IPS DF 6.9 (cell line): Measurements from ENCODE around the gene BAG1.

Experiments used
- DNase-seq: peaks from one replicate; pipeline ENCODE4 v3.0.0-alpha.2; 2013; ENCODE audit warnings: low read depth, low spot score
- H3K27ac ChIP-seq: one replicate; pipeline ENCODE4 v1.5.1; 2013; ENCODE audit warnings: low read length, control low read depth
- H3K27me3 ChIP-seq: 2 replicates; pipeline ENCODE4 v1.6.1; 2013; ENCODE audit warnings: mild to moderate bottlenecking, low read length; ENCODE audit not compliant: control insufficient read depth, insufficient read depth
- H3K36me3 ChIP-seq: 2 replicates; pipeline ENCODE4 v1.6.1; 2013; ENCODE audit warnings: low read length; ENCODE audit not compliant: control insufficient read depth, insufficient read depth
- H3K4me1 ChIP-seq: 2 replicates; pipeline ENCODE4 v1.6.1; 2013; ENCODE audit warnings: low read length; ENCODE audit not compliant: control insufficient read depth, insufficient read depth
- H3K4me3 ChIP-seq: 2 replicates; pipeline ENCODE4 v1.5.1; 2013; ENCODE audit warnings: mild to moderate bottlenecking, low read length
- H3K9me3 ChIP-seq: 2 replicates; pipeline ENCODE4 v1.6.1; 2013; ENCODE audit warnings: low read length, inconsistent platforms; ENCODE audit not compliant: control insufficient read depth, insufficient read depth
- WGBS: extraction: QIAGEN DNeasy Blood & Tissue Kit; methylation state at CpG from one replicate; pipeline ENCODE4 v1.1.7; 2013; ENCODE audit warnings: mixed read lengths, missing lambda C conversion rate; ENCODE audit not compliant: insufficient read length, insufficient coverage; 5-methylcytosine and 5-hydroxymethylcytosine counted together

BAG1 gene

GRCh38 chr9:33260372-33260771 is 4.1 kb downstream of the BAG1 start:
- DNase-seq, result no peak
- WGBS, result no CpG with 5 or more reads among the region's 1 CpG
- Histone ChIP-seq H3K4me1 (peaks cover 4% of the 10 kb centered on the region; the same call in 1 of the 2 replicates), H3K4me3 (no peak overlapping the region), H3K27ac (no peak overlapping the region), H3K27me3 (no peaks in the 10 kb centered on the region), H3K36me3 (peaks cover 20% of the 10 kb centered on the region), H3K9me3 (no peaks in the 10 kb centered on the region)

DNA sequence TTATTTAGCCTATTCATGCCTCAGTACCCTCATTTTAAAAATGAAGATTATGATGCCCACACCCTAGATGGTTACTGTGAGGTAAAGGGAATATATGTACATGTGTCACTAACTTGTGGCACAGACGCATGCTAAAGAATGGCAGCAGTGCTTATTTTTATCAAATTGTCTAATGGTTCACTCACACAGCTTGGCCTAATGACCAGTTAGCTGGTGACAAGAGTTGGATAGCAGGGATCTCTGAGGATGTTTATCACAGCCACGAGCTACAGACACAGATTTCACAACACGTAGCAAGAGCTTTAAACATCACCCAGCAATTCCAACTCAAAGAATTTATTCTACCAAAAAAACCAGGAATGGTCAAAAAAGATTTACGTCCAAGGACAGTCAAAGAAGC is 7.2 kb downstream of the BAG1 start:
- H3K27ac ChIP-seq, result no peak overlapping the region
- no peaks in the 10 kb centered on the region for H3K9me3 ChIP-seq
- H3K27me3 ChIP-seq, result no peaks in the 10 kb centered on the region; the same call in 1 of the 2 replicates
- WGBS, result no CpG with 5 or more reads among the region's 4 CpGs
- H3K4me1 ChIP-seq, result no peaks in the 10 kb centered on the region
- peaks cover 33% of the 10 kb centered on the region for H3K36me3 ChIP-seq
- DNase-seq, result no peak
- H3K4me3 ChIP-seq, result no peak overlapping the region

GRCh38 chr9:33256236-33256635 is 8.3 kb downstream of the BAG1 start:
- peaks cover 33% of the 10 kb centered on the region for H3K36me3 ChIP-seq
- no CpG with 5 or more reads among the region's 2 CpGs for WGBS
- H3K4me1 ChIP-seq, result no peaks in the 10 kb centered on the region
- no peaks in the 10 kb centered on the region for H3K9me3 ChIP-seq
- DNase-seq, result no peak
- no peak overlapping the region for H3K27ac ChIP-seq
- H3K4me3 ChIP-seq, result no peak overlapping the region
- H3K27me3 ChIP-seq, result no peaks in the 10 kb centered on the region; the same call in 1 of the 2 replicates

- no peak for DNase-seq
- 100% methylated on average over 2 of the region's 4 CpGs for WGBS
- H3K27ac ChIP-seq, result no peak overlapping the region
- H3K4me3 ChIP-seq, result no peak overlapping the region
- no peaks in the 10 kb centered on the region for H3K9me3 ChIP-seq
- peaks cover 33% of the 10 kb centered on the region for H3K36me3 ChIP-seq
- H3K27me3 ChIP-seq, result no peaks in the 10 kb centered on the region; the same call in 1 of the 2 replicates
- H3K4me1 ChIP-seq, result no peaks in the 10 kb centered on the region
Observed at GRCh38 chr9:33255471-33255870, 9.0 kb downstream of the BAG1 start.

DNA sequence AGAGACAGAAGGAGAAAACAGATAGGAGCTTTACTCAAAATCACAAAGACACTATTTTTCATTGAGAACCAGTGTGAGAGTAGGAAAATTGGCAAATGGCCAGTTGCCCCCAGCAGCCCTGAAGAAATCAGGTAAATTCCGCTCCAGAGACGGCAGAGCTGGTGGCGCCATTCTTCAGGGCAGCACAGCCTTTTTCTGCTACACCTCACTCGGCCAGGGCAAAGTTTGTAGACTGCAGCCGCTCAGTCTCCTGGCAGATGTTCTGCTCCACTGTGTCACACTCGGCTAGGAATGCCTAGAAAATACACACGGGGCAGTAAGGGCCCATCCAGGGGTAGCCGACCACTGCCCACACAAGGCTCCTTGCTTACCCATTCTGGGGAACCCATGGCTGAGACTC is 9.5 kb downstream of the BAG1 start:
- H3K36me3 ChIP-seq, result peaks cover 31% of the 10 kb centered on the region
- no peaks in the 10 kb centered on the region for H3K9me3 ChIP-seq
- DNase-seq, result no peak
- no peak overlapping the region for H3K27ac ChIP-seq
- no CpG with 5 or more reads among the region's 8 CpGs for WGBS
- H3K4me3 ChIP-seq, result no peak overlapping the region
- no peaks in the 10 kb centered on the region; the same call in 1 of the 2 replicates for H3K27me3 ChIP-seq
- H3K4me1 ChIP-seq, result no peaks in the 10 kb centered on the region

DNA sequence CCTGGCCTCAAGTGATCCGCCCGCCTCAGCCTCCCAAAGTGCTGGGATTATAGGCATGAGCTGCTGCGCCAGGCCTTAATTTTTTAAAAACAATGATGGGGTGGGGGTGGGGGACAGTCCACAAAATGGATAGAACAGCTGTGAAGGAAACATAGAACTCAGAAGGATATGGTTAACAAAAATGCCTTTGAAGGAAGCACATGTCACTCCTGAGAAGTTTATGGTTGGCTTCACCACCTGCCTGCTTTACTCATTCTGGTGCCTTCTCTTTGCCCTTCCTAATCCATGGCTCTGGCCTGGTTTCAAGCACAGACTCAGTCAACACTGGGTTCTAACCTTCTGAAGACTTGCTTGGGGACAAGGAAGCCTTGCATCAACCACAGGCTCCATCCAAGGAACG is 10.3 kb downstream of the BAG1 start:
- Histone ChIP-seq H3K4me3 (no peak overlapping the region), H3K27me3 (no peaks in the 10 kb centered on the region; the same call in 1 of the 2 replicates), H3K27ac (no peak overlapping the region), H3K4me1 (no peaks in the 10 kb centered on the region), H3K36me3 (peaks cover 26% of the 10 kb centered on the region), H3K9me3 (no peaks in the 10 kb centered on the region)
- WGBS, result no CpG with 5 or more reads among the region's 4 CpGs
- DNase-seq, result no peak

DNA sequence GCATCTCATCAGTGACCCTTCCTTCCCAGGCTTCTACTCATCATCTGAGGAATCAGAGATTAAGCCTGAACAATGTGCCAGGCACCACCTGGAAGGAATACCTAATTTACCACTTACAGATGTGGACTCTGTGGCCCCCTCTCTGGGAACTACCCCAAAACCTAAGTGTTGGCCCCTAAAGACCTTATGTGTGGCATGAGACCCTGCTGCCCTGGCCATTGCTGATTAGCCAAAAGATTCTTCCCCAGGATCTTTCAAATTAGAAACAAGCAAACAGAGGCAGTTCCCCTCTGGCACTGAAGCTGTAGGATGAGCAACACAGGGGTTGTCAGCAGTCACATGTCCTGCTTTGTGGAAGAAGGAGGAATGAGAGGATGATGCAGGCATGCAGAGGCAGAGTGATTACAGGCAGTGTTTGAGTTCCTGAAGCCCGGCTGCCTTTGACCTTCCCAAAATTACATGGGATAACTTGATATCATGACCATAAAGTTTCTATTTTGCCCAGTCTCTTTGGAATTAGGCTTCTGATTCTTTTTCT is 14.0 kb downstream of the BAG1 start:
- no CpG with 5 or more reads among the region's 1 CpG for WGBS
- no peak for DNase-seq
- no peaks in the 10 kb centered on the region for H3K9me3 ChIP-seq
- no peaks in the 10 kb centered on the region for H3K4me1 ChIP-seq
- no peak overlapping the region for H3K4me3 ChIP-seq
- H3K27me3 ChIP-seq, result no peaks in the 10 kb centered on the region; the same call in 1 of the 2 replicates
- H3K27ac ChIP-seq, result no peak overlapping the region
- peaks cover 14% of the 10 kb centered on the region for H3K36me3 ChIP-seq

GRCh38 chr9:33249983-33250382 is 14.5 kb downstream of the BAG1 start:
- Histone ChIP-seq H3K27me3 (no peaks in the 10 kb centered on the region; the same call in 1 of the 2 replicates), H3K36me3 (peaks cover 9% of the 10 kb centered on the region), H3K9me3 (no peaks in the 10 kb centered on the region), H3K27ac (no peak overlapping the region), H3K4me1 (no peaks in the 10 kb centered on the region), H3K4me3 (no peak overlapping the region)
- no peak for DNase-seq
- no CpG with 5 or more reads among the region's 2 CpGs for WGBS

DNA sequence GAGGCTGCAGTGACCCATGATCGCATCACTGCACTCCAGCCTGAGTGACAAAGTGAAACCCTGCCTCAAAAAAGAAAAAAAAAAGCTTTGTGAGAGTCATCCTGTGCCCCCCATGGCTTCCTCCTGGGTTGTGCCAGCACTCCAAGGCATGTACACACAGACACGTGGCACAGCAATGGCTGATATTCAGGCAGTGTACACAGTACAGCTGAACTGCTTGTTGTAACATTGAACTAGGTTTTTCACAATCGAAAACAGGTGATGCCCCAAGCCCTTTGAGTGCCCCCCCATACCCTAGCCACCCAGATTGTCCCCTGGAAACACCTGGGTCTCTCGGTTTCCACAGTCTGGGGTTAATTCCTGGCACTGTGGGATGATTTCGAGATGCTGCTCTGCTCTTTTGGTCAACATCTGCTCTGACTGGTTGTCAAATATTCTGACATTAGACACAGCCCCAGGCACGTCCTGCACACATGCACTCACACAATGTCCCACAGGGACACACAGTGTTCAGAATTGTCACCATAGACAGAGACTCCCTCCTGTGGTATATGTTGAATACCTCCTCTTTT is 15.3 kb downstream of the BAG1 start:
- Histone ChIP-seq H3K36me3 (peaks cover 2% of the 10 kb centered on the region; the same call in 1 of the 2 replicates), H3K27ac (no peak overlapping the region), H3K27me3 (no peaks in the 10 kb centered on the region), H3K9me3 (no peaks in the 10 kb centered on the region), H3K4me1 (no peaks in the 10 kb centered on the region), H3K4me3 (no peak overlapping the region)
- no peak for DNase-seq
- no CpG with 5 or more reads among the region's 6 CpGs for WGBS

DNA sequence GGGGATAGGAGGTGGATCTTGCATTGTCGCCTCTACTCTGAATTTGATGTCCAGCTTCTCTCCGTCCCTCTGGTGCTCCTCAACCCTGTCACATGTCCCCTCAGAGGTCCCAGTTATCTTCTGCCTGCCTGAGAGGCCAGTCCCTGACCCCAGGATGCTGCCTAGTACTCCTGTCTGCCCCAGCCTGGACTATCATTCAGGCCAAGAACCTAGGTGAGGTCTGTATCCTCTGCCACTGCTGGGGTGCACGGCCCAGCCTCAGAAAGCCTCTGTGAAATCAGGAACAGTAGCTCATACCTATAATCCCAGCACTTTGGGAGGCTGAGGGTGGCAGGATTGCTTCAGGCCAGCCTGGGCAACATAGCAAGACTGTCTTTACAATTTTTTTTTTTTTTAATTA is 15.9 kb downstream of the BAG1 start:
- WGBS, result no CpG with 5 or more reads among the region's 3 CpGs
- Histone ChIP-seq H3K4me1 (no peaks in the 10 kb centered on the region; the same call in 1 of the 2 replicates), H3K36me3 (peaks cover 2% of the 10 kb centered on the region; the same call in 1 of the 2 replicates), H3K27me3 (no peaks in the 10 kb centered on the region), H3K9me3 (no peaks in the 10 kb centered on the region), H3K27ac (no peak overlapping the region), H3K4me3 (no peak overlapping the region)
- no peak for DNase-seq
